Hepatocyte (in vitro differentiated cells): Measurements from ENCODE around the gene CYP2A13. TPM values are rescaled to one million over a fixed set of nuclear protein-coding genes. Genes with fewer than 3 reads are reported as not detected.
A peak's percentile ranks its signal among the peaks of the same experiment; 100 is the strongest.

Experiments
- DNase-seq: peaks from one replicate; pipeline ENCODE4 v3.0.0-alpha.2; 2016; ENCODE audit warnings: low spot score
- H2AFZ ChIP-seq: fragments of 200-600 bp; sonication (generic); 2 replicates; pipeline ENCODE4 v1.6.0; 2016; ENCODE audit warnings: antibody characterized with exemption, mild to moderate bottlenecking
- H3K27ac ChIP-seq: fragments of 200-600 bp; sonication (generic); 2 replicates; pipeline ENCODE4 v1.5.1; 2016; ENCODE audit warnings: mild to moderate bottlenecking
- H3K27me3 ChIP-seq: fragments of 200-600 bp; sonication (generic); 2 replicates; pipeline ENCODE4 v1.6.1; 2016
- H3K36me3 ChIP-seq: fragments of 200-600 bp; sonication (generic); replicated peaks from 2 replicates; pipeline ENCODE4 v1.5.1; 2016; ENCODE audit warnings: low read depth; ENCODE audit not compliant: insufficient read depth
- H3K4me1 ChIP-seq: fragments of 200-600 bp; sonication (generic); 2 replicates; pipeline ENCODE4 v1.5.1; 2016; ENCODE audit warnings: mild to moderate bottlenecking, moderate library complexity; ENCODE audit not compliant: insufficient read depth
- H3K4me2 ChIP-seq: fragments of 200-600 bp; sonication (generic); 2 replicates; pipeline ENCODE4 v1.6.0; 2016
- H3K4me3 ChIP-seq: fragments of 200-600 bp; sonication (generic); 2 replicates; pipeline ENCODE4 v1.5.1; 2016; ENCODE audit warnings: mild to moderate bottlenecking
- H3K79me2 ChIP-seq: fragments of 200-600 bp; sonication (generic); 2 replicates; pipeline ENCODE4 v1.6.0; 2017; ENCODE audit warnings: mild to moderate bottlenecking
- H3K9me2 ChIP-seq: fragments of 200-600 bp; sonication (generic); replicated peaks from 2 replicates; pipeline ENCODE4 v1.6.0; 2017; ENCODE audit warnings: mild to moderate bottlenecking; ENCODE audit not compliant: insufficient read depth
- H3K9me3 ChIP-seq: fragments of 200-600 bp; sonication (generic); 2 replicates; pipeline ENCODE4 v1.5.1; 2016; ENCODE audit warnings: low read depth, mild to moderate bottlenecking
- H4K20me1 ChIP-seq: fragments of 200-600 bp; sonication (generic); 2 replicates; pipeline ENCODE4 v1.6.0; 2016; ENCODE audit warnings: mild to moderate bottlenecking; ENCODE audit not compliant: insufficient read depth, poor library complexity, severe bottlenecking
- CTCF ChIP-seq: fragments of 200-600 bp; sonication (generic); IDR thresholded peaks from 2 replicates; pipeline ENCODE4 v1.5.1; 2016; ENCODE audit warnings: antibody characterized with exemption, mild to moderate bottlenecking; ENCODE audit not compliant: poor library complexity
- EZH2 ChIP-seq: fragments of 200-600 bp; sonication (generic); IDR thresholded peaks from 2 replicates; pipeline ENCODE4 v1.6.1; 2016; ENCODE audit warnings: antibody characterized with exemption, mild to moderate bottlenecking, borderline replicate concordance
- EZH2phosphoT487 ChIP-seq: fragments of 200-600 bp; sonication (generic); IDR thresholded peaks from one replicate; pipeline ENCODE4 v1.6.1; 2018; ENCODE audit warnings: antibody characterized with exemption, mild to moderate bottlenecking, low read depth, moderate library complexity; ENCODE audit not compliant: unreplicated experiment, severe bottlenecking
- WGBS: methylation state at CpG from one replicate; pipeline ENCODE4 v1.1.6; 2016; ENCODE audit warnings: low lambda C conversion rate; ENCODE audit errors: missing lambda C conversion rate; 5-methylcytosine and 5-hydroxymethylcytosine counted together
- polyA plus RNA-seq: library from polyadenylated mRNA; unstranded; fragments of >200 nt; fragmentation: Nextera tagmentation; extraction: Ambion mirVana; gene quantifications from 2 replicates; pipeline ENCODE4 v1.2.1, GENCODE V29; 2016
- total RNA-seq: library from RNA; depleted of rRNA; stranded (reverse); fragments of >200 nt; gene quantifications from 2 replicates; pipeline ENCODE4 v1.2.3, GENCODE V29; 2014

The CYP2A13 gene
- total and polyA plus RNA-seq, 2 experiments from 2014 or later: not detected

DNA sequence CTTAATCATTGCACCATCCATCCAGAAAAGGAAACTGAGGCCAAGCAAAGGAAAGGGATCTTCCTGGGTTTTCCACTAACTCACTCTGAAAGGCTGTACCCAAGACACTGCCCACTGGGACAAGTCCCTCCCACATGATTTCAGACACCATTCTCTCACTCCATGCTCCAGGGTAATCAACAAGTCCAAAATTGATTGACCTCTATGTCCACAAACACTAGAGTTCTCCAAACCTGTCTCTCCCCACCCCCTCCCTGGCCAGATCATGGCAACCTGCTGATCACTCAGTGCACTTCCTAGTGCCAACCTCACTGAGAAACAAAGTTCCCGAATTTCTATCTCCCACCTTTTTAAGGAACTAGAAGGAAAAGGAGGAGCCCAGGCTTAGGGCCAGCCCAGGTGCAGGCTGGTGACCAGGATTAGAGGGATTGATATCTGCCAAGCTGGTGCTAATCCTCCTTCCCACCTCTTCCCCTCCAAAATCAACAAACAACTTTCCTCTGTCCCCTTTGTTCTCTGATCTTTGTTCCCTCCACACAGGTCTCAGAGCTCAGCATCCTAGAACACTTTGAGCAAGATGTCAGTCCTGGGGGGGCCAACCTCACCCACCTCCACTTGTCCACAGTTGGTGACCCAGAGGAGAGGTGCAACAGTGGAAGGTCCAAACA is 2.4 kb upstream of the CYP2A13 start:
- Histone ChIP-seq H3K27me3 (peaks cover 34% of the 10 kb centered on the region), H4K20me1 (no peaks in the 10 kb centered on the region), H3K9me2 (no peaks in the 10 kb centered on the region), H3K4me3 (no peak overlapping the region), H3K4me1 (no peaks in the 10 kb centered on the region), H3K79me2 (no peaks in the 10 kb centered on the region), H3K36me3 (no peaks in the 10 kb centered on the region), H2AFZ (no peak overlapping the region), H3K9me3 (no peaks in the 10 kb centered on the region), H3K4me2 (no peak overlapping the region), H3K27ac (no peak overlapping the region)
- WGBS: 70% methylated on average over 1 of the region's 1 CpG
- DNase-seq: no peak
- TF ChIP-seq EZH2phosphoT487: no peak
- TF ChIP-seq EZH2: no peak
- TF ChIP-seq CTCF: no peak

GRCh38 chr19:41089959-41090358 is 1.7 kb downstream of the CYP2A13 start:
- TF ChIP-seq CTCF (no peak), EZH2phosphoT487 (no peak), EZH2 (peak; percentile 40)
- no peaks in the 10 kb centered on the region for H3K4me1 ChIP-seq
- H2AFZ ChIP-seq: no peak overlapping the region
- H3K36me3 ChIP-seq: no peaks in the 10 kb centered on the region
- H3K9me2 ChIP-seq: no peaks in the 10 kb centered on the region
- H3K79me2 ChIP-seq: no peaks in the 10 kb centered on the region
- WGBS: 4% methylated on average over 16 of the region's 32 CpGs
- peak overlapping the region; percentile 68 for H3K4me2 ChIP-seq
- H3K27me3 ChIP-seq: peaks cover 43% of the 10 kb centered on the region
- H4K20me1 ChIP-seq: no peaks in the 10 kb centered on the region
- H3K9me3 ChIP-seq: no peaks in the 10 kb centered on the region
- H3K27ac ChIP-seq: no peak overlapping the region
- H3K4me3 ChIP-seq: no peak overlapping the region
- DNase-seq: no peak

DNA sequence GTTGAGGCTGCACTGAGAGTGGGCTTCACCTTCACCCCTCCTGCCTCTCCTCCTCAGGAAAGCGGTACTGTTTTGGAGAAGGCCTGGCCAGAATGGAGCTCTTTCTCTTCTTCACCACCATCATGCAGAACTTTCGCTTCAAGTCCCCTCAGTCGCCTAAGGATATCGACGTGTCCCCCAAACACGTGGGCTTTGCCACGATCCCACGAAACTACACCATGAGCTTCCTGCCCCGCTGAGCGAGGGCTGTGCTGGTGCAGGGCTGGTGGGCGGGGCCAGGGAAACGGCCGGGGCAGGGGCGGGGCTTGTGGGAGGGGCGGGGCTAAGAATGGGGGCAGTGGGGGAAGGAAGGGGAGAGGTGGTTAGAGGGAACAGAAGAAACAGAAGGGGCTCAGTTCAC is 7.5 kb downstream of the CYP2A13 start:
- Histone ChIP-seq H3K9me2 (no peaks in the 10 kb centered on the region), H2AFZ (no peak overlapping the region), H3K27me3 (peaks cover 11% of the 10 kb centered on the region), H3K79me2 (no peaks in the 10 kb centered on the region), H3K36me3 (no peaks in the 10 kb centered on the region), H3K27ac (no peak overlapping the region), H3K4me3 (no peak overlapping the region), H4K20me1 (no peaks in the 10 kb centered on the region), H3K9me3 (no peaks in the 10 kb centered on the region), H3K4me1 (no peaks in the 10 kb centered on the region), H3K4me2 (no peak overlapping the region)
- DNase-seq: no peak
- TF ChIP-seq EZH2 (no peak), EZH2phosphoT487 (no peak), CTCF (no peak)
- 71% methylated on average over 14 of the region's 15 CpGs for WGBS
